ENCODE results near the gene GOLT1A. TPM values are rescaled to one million over a fixed set of nuclear protein-coding genes. Genes with fewer than 3 reads are reported as not detected.
"Not testable (repeated sequence)": the region's sequence is repeated elsewhere in the genome, so short reads cannot be mapped to it uniquely, and the experiment has no call there.

GOLT1A gene
- polyA plus RNA-seq, 1 donor, result 3.5 TPM

- no peak for DNase-seq
Measured at GRCh38 chr1:204249736-204250427, 36.1 kb upstream of the GOLT1A start.

DNA sequence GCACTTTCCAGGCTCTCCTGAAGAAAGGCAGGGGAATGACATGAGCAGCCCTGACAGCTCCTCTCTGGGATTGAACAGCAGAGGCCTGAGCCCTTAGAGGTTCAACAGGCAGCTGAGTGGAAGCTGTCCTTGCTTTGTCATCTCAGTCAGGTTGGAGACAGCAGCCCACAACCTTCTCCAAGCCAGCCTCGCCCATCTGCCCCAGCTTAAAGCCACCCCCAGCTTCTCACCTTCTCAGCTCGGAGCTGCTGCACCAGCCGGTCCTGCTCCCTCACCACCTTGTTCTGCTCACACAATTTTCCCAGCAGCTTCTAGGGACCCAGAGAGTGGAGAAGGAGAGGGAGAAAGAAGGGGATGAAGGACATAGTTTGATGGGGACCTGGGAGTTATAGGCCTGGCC lies 35.2 kb upstream of the GOLT1A start:
- DNase-seq, result no peak

- DNase-seq, result no peak
Measured at GRCh38 chr1:204246876-204247275, 33.1 kb upstream of the GOLT1A start.

GRCh38 chr1:204242920-204243319 lies 29.1 kb upstream of the GOLT1A start:
- no peak for DNase-seq

GRCh38 chr1:204241914-204242313 lies 28.1 kb upstream of the GOLT1A start:
- no peak for DNase-seq

DNA sequence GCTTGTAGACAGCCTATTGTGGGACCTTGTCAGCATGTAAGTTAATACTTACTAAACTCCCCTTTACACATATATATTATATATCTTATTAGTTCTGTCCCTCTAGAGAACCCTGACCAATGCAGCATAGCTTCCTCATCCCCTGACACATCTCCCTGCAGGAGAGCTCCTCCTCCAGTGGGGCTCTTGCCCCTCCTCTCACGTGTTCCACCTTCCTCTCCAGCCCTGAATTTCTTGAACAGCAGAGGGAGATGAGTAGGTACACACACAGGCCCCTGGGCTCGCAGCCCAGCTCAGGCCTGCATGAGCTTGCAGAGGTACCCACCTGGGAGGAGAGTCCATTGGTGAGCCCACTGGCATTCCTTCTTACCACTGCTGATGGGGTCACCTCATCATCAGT lies 27.3 kb upstream of the GOLT1A start:
- no peak for DNase-seq

GRCh38 chr1:204240233-204240632 lies 26.4 kb upstream of the GOLT1A start:
- DNase-seq, result no peak

DNA sequence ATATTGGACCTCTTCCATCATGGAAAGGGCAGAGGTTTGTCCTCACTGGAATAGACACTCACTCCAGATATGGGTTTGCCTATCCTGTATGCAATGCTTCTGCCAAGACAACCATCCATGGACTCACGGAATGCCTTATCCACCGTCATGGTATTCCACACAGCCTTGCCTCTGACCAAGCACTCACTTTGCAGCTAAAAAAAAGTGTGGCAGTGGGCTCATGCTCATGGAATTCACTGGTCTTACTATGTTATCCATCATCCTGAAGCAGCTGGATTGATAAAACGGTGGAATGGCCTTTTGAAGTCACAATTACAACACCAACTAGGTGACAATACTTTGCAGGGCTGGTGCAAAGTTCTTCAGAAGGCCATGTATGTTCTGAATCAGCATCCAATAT lies 25.6 kb upstream of the GOLT1A start:
- DNase-seq, result not testable (repeated sequence)

DNA sequence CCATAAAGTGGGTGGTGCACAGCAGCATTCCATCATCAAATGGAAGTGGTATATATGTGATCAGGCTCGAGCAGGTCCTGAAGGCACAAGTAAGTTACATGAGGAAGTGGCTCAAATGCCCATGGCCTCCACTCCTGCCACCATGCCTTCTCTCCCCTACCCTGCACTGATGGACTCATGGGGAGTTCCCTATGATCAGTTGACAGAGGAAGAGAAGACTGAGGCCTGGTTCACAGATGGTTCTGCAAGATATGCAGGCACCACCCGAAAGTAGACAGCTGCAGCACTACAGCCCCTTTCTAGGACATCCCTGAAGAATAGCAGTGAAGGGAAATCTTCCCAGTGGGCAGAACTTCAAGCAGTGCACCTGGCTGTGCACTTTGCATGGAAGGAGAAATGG lies 24.7 kb upstream of the GOLT1A start:
- DNase-seq, result not testable (repeated sequence)

- DNase-seq, result not testable (repeated sequence)
Measured at GRCh38 chr1:204237515-204237914, 23.7 kb upstream of the GOLT1A start.

GRCh38 chr1:204232526-204232925 lies 18.7 kb upstream of the GOLT1A start:
- DNase-seq, result no peak

DNA sequence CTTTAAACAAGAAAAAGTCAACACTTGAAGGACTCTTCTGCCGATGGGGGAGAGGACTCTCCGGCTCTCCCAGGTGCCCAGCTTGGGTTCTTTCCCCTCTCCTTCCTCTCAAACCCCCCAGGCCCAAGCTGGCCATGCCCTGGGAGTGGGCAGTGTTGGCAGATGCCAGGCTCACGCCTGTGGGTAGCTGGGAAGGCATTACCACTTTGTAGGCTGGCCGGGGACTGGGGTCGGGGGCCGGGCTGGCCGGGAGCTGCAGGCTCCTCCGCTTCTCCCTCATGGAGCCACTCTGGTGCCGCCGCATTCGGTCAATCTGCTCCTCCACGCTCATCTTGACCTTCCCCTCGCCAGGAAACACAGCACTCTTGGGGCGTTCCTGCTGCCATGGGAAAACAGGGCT lies 16.4 kb upstream of the GOLT1A start:
- DNase-seq, result no peak

GRCh38 chr1:204228896-204229295 lies 15.1 kb upstream of the GOLT1A start:
- DNase-seq, result no peak

DNA sequence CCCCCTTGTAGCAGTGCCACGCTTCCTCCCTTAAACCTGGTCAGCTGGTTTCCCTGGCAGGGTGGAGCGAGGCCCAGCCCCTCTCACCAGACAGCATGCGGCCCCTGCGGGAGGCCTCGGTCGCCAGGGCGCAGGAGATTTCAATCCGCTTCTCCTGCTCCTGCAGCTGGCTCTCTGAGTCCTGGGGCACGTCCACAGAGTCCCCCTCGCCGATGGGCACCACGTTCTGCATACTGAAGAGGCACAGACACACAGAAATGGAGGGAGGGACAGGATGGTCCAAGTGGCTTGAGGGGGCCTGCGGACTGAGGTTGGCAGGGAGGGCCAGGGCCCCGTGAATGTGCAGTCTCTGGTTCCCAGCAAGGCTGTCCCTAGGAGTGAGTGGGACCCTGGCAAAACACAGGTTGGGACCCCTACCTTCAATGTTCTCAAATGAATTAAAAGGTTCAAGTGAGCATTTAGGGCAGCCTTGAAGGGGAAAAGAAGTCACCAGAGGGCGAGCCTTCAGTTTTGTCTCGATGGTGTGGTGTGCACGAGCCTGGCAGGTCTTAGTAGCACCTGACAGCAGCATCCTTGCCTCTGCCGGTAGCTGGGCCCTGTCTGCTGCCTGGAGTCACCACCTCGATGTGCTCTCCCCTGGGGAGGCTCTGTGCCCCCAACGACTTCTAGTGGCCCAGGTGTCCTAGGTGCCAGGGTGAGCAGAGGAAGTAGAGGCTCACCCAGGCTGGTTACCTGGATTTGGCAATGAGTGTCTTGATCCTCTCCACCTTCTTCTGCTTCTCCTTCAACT lies 14.4 kb upstream of the GOLT1A start:
- DNase-seq, result no peak

DNA sequence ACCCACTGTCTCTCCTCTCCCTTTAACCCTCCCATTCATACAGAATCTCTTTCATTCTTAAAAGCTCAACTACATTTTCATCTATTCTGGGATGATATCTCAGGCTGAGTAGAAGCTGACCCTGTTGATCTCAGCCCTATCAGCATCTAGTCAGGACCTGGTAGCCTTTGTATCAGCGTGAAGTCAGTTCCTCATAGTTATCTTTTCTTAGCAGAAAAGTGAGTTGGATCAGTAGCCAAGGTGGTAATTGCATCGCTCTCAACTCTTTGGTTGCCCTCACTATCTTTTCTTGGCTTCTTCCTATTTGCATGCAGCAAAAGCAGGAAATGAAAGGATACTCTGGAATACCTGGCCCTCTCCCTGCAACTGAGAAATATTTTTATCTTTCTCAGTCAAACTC lies 13.6 kb upstream of the GOLT1A start:
- DNase-seq, result no peak

DNA sequence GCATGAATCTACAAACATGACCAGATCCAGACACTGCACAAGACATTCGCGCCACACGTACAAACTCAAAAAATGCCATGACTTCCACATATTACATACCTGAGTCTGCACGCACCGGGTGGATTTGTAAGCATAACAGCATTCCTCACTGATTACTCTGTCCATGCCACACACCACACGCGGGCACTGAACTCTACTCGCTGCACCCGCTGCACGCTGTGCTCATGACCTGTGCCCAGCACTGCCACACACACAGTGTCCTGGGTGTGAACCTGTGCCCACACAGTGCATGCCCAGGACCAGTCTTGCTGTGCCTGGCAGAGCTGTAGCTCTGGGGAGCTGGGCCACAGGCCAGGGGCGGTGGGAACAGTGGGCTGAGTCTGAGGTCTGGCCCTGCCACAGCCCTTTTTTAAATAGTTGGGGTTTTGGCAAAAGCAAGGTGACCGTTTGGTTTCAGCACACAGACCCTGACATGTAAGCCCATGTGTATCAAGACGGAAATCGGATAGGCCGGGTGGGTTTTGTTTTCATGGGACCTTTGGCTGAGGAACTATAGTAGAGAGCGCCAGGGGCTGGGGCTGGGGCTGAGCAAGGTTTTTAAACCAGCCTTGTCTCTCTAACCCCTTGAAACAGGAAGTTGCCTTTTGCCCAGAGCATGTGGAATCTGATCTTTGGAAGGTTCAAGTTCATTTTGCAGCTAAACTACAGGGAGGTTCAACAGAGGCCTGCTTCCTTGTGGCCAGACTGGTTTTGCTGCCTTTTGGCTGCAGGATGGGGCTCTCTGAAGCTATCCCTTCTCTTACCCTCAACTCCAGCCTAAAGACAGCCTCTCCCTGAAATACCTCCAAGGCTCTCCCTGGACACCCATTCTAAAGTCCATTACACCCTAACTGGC lies 12.3 kb upstream of the GOLT1A start:
- peak; percentile 26 for DNase-seq

DNA sequence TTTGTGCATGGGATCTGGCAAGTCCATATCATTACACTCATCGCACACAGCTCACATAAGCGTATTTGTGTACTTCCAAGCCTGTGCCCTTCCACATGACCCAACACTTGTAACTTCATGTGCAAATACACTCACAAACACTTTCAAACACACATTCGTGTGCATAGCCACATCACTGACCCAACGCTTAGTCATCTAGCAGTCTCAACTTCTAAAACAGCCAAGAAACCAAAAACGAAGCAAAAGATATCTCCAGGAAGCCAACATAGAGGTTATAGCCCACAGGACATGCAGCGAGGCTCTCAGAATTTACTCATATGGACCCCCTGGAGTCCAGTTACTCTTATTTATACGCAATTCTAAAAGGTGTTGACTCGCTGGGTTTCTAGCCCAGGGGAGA lies 10.9 kb upstream of the GOLT1A start:
- no peak for DNase-seq

- no peak for DNase-seq
Measured at GRCh38 chr1:204223129-204223860, 9.5 kb upstream of the GOLT1A start.

DNA sequence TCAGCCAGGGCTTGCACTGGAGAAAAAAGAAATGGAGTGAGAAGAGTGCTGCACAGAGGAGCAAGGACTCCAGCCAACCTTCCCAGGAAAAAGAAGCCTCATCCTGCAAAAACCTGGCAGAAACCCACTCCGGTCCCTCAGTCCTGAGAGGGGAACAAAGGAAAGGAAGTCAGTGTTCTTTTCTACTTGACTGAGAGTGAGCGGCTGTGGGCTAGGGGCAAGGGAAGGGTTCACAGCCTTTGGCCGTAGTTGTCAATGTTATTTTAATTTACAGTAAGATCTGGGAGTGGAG lies 8.9 kb upstream of the GOLT1A start:
- no peak for DNase-seq

- no peak for DNase-seq
Measured at GRCh38 chr1:204222006-204222763, 8.4 kb upstream of the GOLT1A start.

DNA sequence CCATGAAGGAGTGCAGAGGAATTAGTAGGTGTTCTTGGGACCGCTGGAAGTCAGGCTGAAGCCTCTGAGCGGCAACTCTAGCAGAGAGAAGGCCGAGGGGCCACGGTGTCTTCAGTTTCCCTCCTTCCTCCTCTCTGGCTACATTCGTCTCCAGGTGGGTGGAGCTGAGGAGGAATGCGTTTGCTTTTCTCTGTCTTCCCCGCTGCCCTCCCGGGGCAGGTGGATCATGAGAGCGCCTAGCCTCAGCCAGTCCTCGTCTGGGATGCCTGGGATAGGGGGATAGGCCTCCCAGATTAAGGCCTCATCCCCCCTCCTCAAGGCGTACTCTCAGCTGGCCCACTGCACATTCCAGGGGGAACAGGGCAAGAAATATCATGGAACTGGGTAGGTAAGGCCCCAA lies 7.5 kb upstream of the GOLT1A start:
- DNase-seq, result no peak

Measured in left kidney (tissue), 2 donors.